Measurements from ENCODE around the gene MYDGF.

MYDGF gene

GRCh38 chr19:4652075-4652474 lies 18.1 kb downstream of the MYDGF start:
- no peak overlapping the region for H3K4me3 ChIP-seq
- H3K27ac ChIP-seq, result no peak overlapping the region
- no peak for TF ChIP-seq CTCF (IDR thresholded peaks at IDR 0.05)
- no peak for DNase-seq (ENCODE audit: low spot score)

GRCh38 chr19:4650159-4650558 lies 20.0 kb downstream of the MYDGF start:
- no peak for TF ChIP-seq CTCF (IDR thresholded peaks at IDR 0.05)
- no peak for DNase-seq (ENCODE audit: low spot score)
- Histone ChIP-seq H3K4me3 (no peak overlapping the region), H3K27ac (no peak overlapping the region)

GRCh38 chr19:4649392-4650047 lies 20.6 kb downstream of the MYDGF start:
- H3K27ac ChIP-seq, result no peak overlapping the region
- DNase-seq (ENCODE audit: low spot score), result no peak
- TF ChIP-seq CTCF (IDR thresholded peaks at IDR 0.05), result no peak
- no peak overlapping the region for H3K4me3 ChIP-seq

GRCh38 chr19:4647676-4648644 lies 22.2 kb downstream of the MYDGF start:
- Histone ChIP-seq H3K4me3 (no peak overlapping the region), H3K27ac (no peak overlapping the region)
- TF ChIP-seq CTCF (IDR thresholded peaks at IDR 0.05), result no peak
- DNase-seq (ENCODE audit: low spot score), result no peak

GRCh38 chr19:4645718-4646117 lies 24.4 kb downstream of the MYDGF start:
- Histone ChIP-seq H3K4me3 (no peak overlapping the region), H3K27ac (no peak overlapping the region)
- DNase-seq (ENCODE audit: low spot score), result no peak
- no peak for TF ChIP-seq CTCF (IDR thresholded peaks at IDR 0.05)

GRCh38 chr19:4642625-4643024 lies 27.5 kb downstream of the MYDGF start:
- no peak for TF ChIP-seq CTCF (IDR thresholded peaks at IDR 0.05)
- Histone ChIP-seq H3K4me3 (no peak overlapping the region), H3K27ac (no peak overlapping the region)
- DNase-seq (ENCODE audit: low spot score), result no peak

All from coronary artery (tissue), 2 donors.